Common myeloid progenitor, CD34-positive (primary cell): ENCODE data around the gene SLC4A5.
"Not testable (repeated sequence)": the region's sequence is repeated elsewhere in the genome, so short reads cannot be mapped to it uniquely, and the experiment has no call there.

Experiments used
- CTCF ChIA-PET: fragments of 350-600 bp; sonication (Branson Sonifier 250); formaldehyde crosslinking; loops from one replicate; lab custom pipeline; 2021; ENCODE audit warnings: antibody characterized with exemption; lab: Charles Lee
- POLR2A ChIA-PET: fragments of 350-600 bp; sonication (Branson Sonifier 250); formaldehyde crosslinking; loops from one replicate; lab custom pipeline; 2021; ENCODE audit warnings: antibody characterized with exemption; lab: Charles Lee
- DNase-seq, 3 donors: peaks; one replicate each; pipeline versions ENCODE4 v3.0.0 to v3.0.0-alpha.2; 2013
- H3K27ac ChIP-seq, 2 experiments: 1 replicate in 1 of 2; 2 replicates in 1 of 2; pipeline ENCODE4 v1.7.0; 2013; ENCODE audit warnings: inconsistent platforms in 2 of 2, low read length in 2 of 2, mild to moderate bottlenecking in 2 of 2, low read depth in 1 of 2, moderate library complexity in 1 of 2; ENCODE audit not compliant: severe bottlenecking in 2 of 2, insufficient read depth in 1 of 2, poor library complexity in 1 of 2
- H3K27me3 ChIP-seq, 5 experiments: replicated peaks in 2 of 5; 1 replicate in 3 of 5; 2 replicates in 2 of 5; pipeline versions ENCODE4 v1.6.1 to v1.7.0; 2013; ENCODE audit warnings: low read length in 4 of 5, mild to moderate bottlenecking in 2 of 5, moderate library complexity in 2 of 5, inconsistent platforms in 1 of 5; ENCODE audit not compliant: insufficient read depth in 5 of 5, control insufficient read depth in 4 of 5
- H3K36me3 ChIP-seq, 4 experiments: 1 replicate in 2 of 4; 2 replicates in 2 of 4; pipeline versions ENCODE4 v1.6.1 to v1.7.0; 2013; ENCODE audit warnings: low read length in 3 of 4, control low read depth in 1 of 4, mild to moderate bottlenecking in 1 of 4; ENCODE audit not compliant: control insufficient read depth in 4 of 4, insufficient read depth in 4 of 4
- H3K4me1 ChIP-seq, 4 experiments: 1 replicate in 3 of 4; 2 replicates in 1 of 4; pipeline versions ENCODE4 v1.6.1 to v1.7.1; 2013; ENCODE audit warnings: low read length in 3 of 4, mild to moderate bottlenecking in 3 of 4, control low read depth in 1 of 4, inconsistent platforms in 1 of 4, moderate library complexity in 1 of 4; ENCODE audit not compliant: control insufficient read depth in 4 of 4, insufficient read depth in 4 of 4; ENCODE audit errors: control extremely low read depth in 1 of 4
- H3K4me3 ChIP-seq, 7 experiments: 1 replicate in 4 of 7; 2 replicates in 3 of 7; pipeline versions ENCODE4 v1.5.1 to v1.7.0; 2013; ENCODE audit warnings: mild to moderate bottlenecking in 7 of 7, low read length in 6 of 7, moderate library complexity in 6 of 7, inconsistent platforms in 2 of 7, low read depth in 2 of 7, control low read depth in 1 of 7; ENCODE audit not compliant: insufficient read depth in 4 of 7, control insufficient read depth in 1 of 7; ENCODE audit errors: extremely low read depth in 1 of 7
- H3K9me3 ChIP-seq, 5 experiments: 1 replicate in 4 of 5; 2 replicates in 1 of 5; pipeline versions ENCODE4 v1.6.1 to v1.7.1; 2013; ENCODE audit warnings: low read length in 4 of 5, mild to moderate bottlenecking in 2 of 5, inconsistent platforms in 1 of 5, low read depth in 1 of 5, moderate library complexity in 1 of 5; ENCODE audit not compliant: control insufficient read depth in 4 of 5, insufficient read depth in 2 of 5; ENCODE audit errors: control extremely low read depth in 1 of 5
- WGBS: methylation state at CpG from one replicate; pipeline ENCODE4 v1.1.5; 2013; ENCODE audit not compliant: insufficient coverage; 5-methylcytosine and 5-hydroxymethylcytosine counted together

SLC4A5 gene

GRCh38 chr2:74235041-74235440, 108.2 kb downstream of the SLC4A5 start:
- WGBS = 93% methylated on average over 5 of the region's 5 CpGs
- no peaks in the 10 kb centered on the region for H3K9me3 ChIP-seq
- ChIA-PET POLR2A (no interaction called here), CTCF (no interaction called here)
- no peak overlapping the region for H3K27ac ChIP-seq
- no peak for DNase-seq
- peaks cover 0 to 3% (median 0%) of the 10 kb centered on the region in 4 experiments for H3K36me3 ChIP-seq
- no peaks in the 10 kb centered on the region for H3K27me3 ChIP-seq
- H3K4me1 ChIP-seq = no peaks in the 10 kb centered on the region
- H3K4me3 ChIP-seq = no peak overlapping the region

GRCh38 chr2:74233648-74234047, 109.6 kb downstream of the SLC4A5 start:
- H3K27me3 ChIP-seq = no peaks in the 10 kb centered on the region
- H3K27ac ChIP-seq = no peak overlapping the region
- ChIA-PET POLR2A (no interaction called here), CTCF (interaction anchor here (0.9 kb wide), 1 partner anchor 13 kb away, joined by 3 read pairs; no protein-coding TSS in a partner anchor)
- no peak overlapping the region for H3K4me3 ChIP-seq
- no peaks in the 10 kb centered on the region for H3K4me1 ChIP-seq
- DNase-seq = no peak
- peaks cover 0 to 3% (median 0%) of the 10 kb centered on the region in 4 experiments for H3K36me3 ChIP-seq
- H3K9me3 ChIP-seq = no peaks in the 10 kb centered on the region

DNA sequence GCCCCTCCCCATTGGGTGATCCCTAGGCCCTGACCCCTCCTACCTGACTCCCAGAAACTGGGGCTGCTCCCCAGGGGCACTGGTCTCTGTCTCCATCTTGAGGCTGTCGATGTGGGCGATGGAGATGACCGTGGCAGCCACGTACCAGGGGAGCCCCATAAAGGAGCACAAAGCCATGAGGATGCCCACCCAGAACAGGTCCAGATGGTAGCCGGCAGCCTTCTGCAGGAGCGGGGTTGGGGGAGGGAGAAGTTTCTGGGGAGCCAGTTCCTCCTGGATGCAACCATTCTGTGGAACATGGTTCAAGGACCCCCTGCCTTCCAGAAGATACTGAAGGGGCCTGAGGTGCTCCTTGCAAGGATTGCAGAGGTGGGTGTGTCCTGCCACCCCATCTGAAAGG, 110.8 kb downstream of the SLC4A5 start:
- 100% methylated on average over 5 of the region's 6 CpGs for WGBS
- DNase-seq = no peak
- no peaks in the 10 kb centered on the region for H3K27me3 ChIP-seq
- CTCF ChIA-PET = no interaction called here
- no peaks in the 10 kb centered on the region for H3K4me1 ChIP-seq
- H3K27ac ChIP-seq = no peak overlapping the region
- H3K4me3 ChIP-seq = no peak overlapping the region
- POLR2A ChIA-PET = no interaction called here
- H3K9me3 ChIP-seq = no peaks in the 10 kb centered on the region
- peaks cover 0 to 3% (median 0%) of the 10 kb centered on the region in 4 experiments for H3K36me3 ChIP-seq

DNA sequence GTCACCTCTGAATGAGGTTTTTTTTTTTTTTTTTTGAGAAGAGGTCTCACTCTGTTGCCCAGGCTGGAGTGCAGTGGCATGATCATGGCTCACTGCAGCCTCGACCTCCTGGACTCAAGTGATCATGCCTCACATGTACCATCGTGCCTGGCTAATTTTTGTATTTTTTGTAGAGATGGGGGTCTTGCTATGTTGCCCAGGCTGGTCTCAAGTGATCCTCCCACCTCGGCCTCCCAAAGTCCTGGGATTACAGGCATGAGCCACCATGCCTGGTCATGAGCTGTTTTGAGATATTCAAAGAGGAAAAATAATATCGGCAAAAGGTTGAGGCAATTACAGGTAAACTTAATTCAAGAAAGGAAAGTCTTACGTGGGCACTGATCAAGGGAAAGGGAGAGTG, 113.4 kb downstream of the SLC4A5 start:
- POLR2A ChIA-PET, H3K4me3 ChIP-seq, CTCF ChIA-PET, H3K9me3 ChIP-seq, H3K27ac ChIP-seq, H3K27me3 ChIP-seq, H3K36me3 ChIP-seq, DNase-seq, H3K4me1 ChIP-seq: not testable (repeated sequence)
- 96% methylated on average over 5 of the region's 5 CpGs for WGBS

DNA sequence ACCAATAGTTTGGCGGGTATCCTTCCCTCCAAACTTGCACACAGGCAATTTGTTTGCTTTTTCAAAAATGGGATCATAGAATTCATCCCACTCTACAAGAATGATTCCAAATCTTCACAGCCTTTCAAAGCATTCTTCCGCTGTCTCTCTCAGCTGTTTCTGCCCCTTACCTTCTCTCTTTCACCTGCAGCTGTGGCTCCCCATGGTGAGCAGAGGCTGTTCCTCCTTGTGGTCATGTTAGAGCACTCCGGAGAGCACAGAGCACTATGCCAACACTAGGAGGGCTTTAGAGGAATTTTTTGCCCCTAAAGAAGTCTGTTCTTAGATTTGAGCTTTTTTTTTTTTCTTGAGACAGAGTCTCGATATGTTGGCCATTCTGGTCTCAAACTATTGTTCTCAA, 114.4 kb downstream of the SLC4A5 start:
- POLR2A ChIA-PET = no interaction called here
- no peaks in the 10 kb centered on the region for H3K9me3 ChIP-seq
- H3K4me3 ChIP-seq = no peak overlapping the region
- 93% methylated on average over 2 of the region's 4 CpGs for WGBS
- peaks cover 0 to 3% (median 0%) of the 10 kb centered on the region in 4 experiments for H3K36me3 ChIP-seq
- DNase-seq = no peak
- H3K27ac ChIP-seq = no peak overlapping the region
- no peaks in the 10 kb centered on the region for H3K27me3 ChIP-seq
- peaks cover 0 to 1% (median 0%) of the 10 kb centered on the region in 4 experiments for H3K4me1 ChIP-seq
- CTCF ChIA-PET = interaction anchor here (1.2 kb wide), 1 partner anchor 31 kb away, joined by 3 read pairs; the partner anchor contains the start of gene MTHFD2

DNA sequence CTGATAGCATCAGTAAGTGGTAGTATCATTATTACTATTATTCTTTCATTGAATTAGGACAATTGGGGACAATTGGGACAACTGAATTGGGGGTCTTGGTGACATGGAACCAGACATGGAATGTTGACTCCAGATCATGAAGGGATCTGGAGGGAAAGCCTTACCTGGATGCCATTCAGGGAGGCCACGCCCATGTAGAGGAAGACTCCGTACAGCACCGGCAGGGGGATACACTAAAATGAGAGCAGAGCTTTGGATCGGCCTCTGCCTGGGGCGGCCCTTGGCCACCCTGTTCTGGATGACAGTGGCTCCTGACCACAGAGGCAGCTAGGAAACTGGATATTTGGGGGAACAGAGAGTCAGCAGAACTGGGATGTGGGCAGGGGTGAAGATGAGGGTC, 115.6 kb downstream of the SLC4A5 start:
- H3K4me1 ChIP-seq = peaks cover 0 to 4% (median 0%) of the 10 kb centered on the region in 4 experiments
- no peak overlapping the region for H3K4me3 ChIP-seq
- H3K27ac ChIP-seq = no peak overlapping the region
- no peak for DNase-seq
- 88% methylated on average over 5 of the region's 5 CpGs for WGBS
- CTCF ChIA-PET = interaction anchor here (1.2 to 1.5 kb wide), 2 partner anchors 12 to 30 kb away, joined by 3 to 6 read pairs; partner anchors contain the start of gene MTHFD2
- POLR2A ChIA-PET = no interaction called here
- no peaks in the 10 kb centered on the region for H3K27me3 ChIP-seq
- peaks cover 0 to 3% (median 0%) of the 10 kb centered on the region in 4 experiments for H3K36me3 ChIP-seq
- H3K9me3 ChIP-seq = no peaks in the 10 kb centered on the region

DNA sequence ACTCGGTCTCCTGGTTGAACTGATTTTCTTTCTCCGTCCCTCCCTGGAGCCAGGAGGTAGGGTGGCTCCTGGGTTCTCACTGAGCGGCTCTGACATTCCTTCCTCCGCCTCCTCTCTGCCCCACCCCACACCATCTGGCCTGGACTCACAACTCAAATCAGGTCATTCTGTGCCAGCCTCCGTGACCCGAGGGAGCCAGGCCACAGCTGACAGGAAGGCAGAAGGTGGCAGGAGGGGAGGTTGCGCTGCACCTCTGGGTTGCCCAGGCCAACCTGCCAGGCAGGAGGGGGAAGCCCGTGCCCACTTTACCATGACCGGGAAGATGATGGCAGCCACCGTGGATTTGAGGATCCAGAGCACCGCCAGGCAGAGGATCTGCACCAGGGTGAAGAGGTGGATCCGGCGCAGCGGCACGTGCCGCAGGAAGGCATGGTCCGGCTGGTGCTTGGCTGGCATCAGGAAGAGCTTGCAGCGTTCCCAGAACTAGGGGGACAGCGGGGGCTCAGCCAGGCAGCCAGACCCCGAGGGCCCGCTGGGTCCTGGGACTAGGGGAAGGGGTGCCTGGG, 116.5 kb downstream of the SLC4A5 start:
- Histone ChIP-seq H3K4me3 (no peak overlapping the region), H3K36me3 (peaks cover 0 to 3% (median 1%) of the 10 kb centered on the region in 4 experiments), H3K27me3 (no peaks in the 10 kb centered on the region), H3K4me1 (peaks cover 0 to 4% (median 0%) of the 10 kb centered on the region in 4 experiments), H3K27ac (no peak overlapping the region), H3K9me3 (no peaks in the 10 kb centered on the region)
- ChIA-PET CTCF (interaction anchor here (1.5 kb wide), 1 partner anchor 11 kb away, joined by 6 read pairs; no protein-coding TSS in a partner anchor), POLR2A (no interaction called here)
- 96% methylated on average over 20 of the region's 21 CpGs for WGBS
- DNase-seq = no peak
